HCT116 (cell line): ENCODE data around the gene SUV39H1. TPM values are rescaled to one million over a fixed set of nuclear protein-coding genes. Genes with fewer than 3 reads are reported as not detected.
"Not testable (repeated sequence)": the region's sequence is repeated elsewhere in the genome, so short reads cannot be mapped to it uniquely, and the experiment has no call there.

Experiments used
- ATAC-seq: fragments of 200-7000 bp; cut with Tn5 transposase; 2 replicates; pipeline ENCODE4 v1.9.1; 2020; ENCODE audit warnings: mild to moderate bottlenecking, moderate library complexity
- BruUV-seq: library from RNA; stranded (reverse); fragments of 400-500 nt; replicated peaks from 2 replicates; lab custom pipeline; 2021; lab: Mats Ljungman, UMichigan
- CTCF ChIA-PET: fragments of 300-600 bp; sonication (Branson Sonifier 250); formaldehyde crosslinking; loops from one replicate; lab custom pipeline; 2021; ENCODE audit warnings: antibody characterized with exemption; lab: Charles Lee
- POLR2A ChIA-PET: fragments of 300-600, 350-600 bp; sonication (Branson Sonifier 250); formaldehyde crosslinking; loops from one replicate; lab custom pipeline; 2021; ENCODE audit warnings: antibody characterized with exemption; lab: Charles Lee
- RAD21 ChIA-PET, 2 experiments: fragments of 300-600 bp; sonication (Branson Sonifier 250); formaldehyde crosslinking; loops; one replicate each; lab custom pipeline; 2023; ENCODE audit warnings: low total read pairs in 2 of 2; ENCODE audit not compliant: uncharacterized antibody in 2 of 2, unreplicated experiment in 2 of 2, low non-redundant PET in 1 of 2; lab: Charles Lee
- DNase-seq: peaks from one replicate; pipeline ENCODE4 v3.0.0-alpha.2; 2010; ENCODE audit warnings: low read depth, low spot score
- H2AFZ ChIP-seq: fragments of 200-600 bp; shearing (Covaris generic), sonication (generic); 2 replicates; pipeline ENCODE4 v1.6.1; 2017; ENCODE audit warnings: low read depth, mixed run types, mixed read lengths, antibody characterized with exemption, low read length; ENCODE audit not compliant: poor library complexity, severe bottlenecking
- H3K27ac ChIP-seq: 2 replicates; pipeline ENCODE4 v1.5.1; 2012; ENCODE audit warnings: low read depth, low read length
- H3K27me3 ChIP-seq: fragments of 200-600 bp; sonication (generic); 2 replicates; pipeline ENCODE4 v1.6.1; 2016; ENCODE audit warnings: mixed run types, low read length, mixed read lengths; ENCODE audit not compliant: insufficient read depth
- H3K36me3 ChIP-seq, 2 experiments: fragments of 200-500 bp in 1 of 2; fragments of 200-600 bp in 1 of 2; sonication (Bioruptor generic) in 1 of 2; sonication (generic) in 1 of 2; 2 replicates each; pipeline versions ENCODE4 v1.5.1 to v1.6.1; 2014 to 2016; ENCODE audit warnings: low read length in 2 of 2, inconsistent platforms in 1 of 2, mixed read lengths in 1 of 2, mixed run types in 1 of 2; ENCODE audit not compliant: insufficient read depth in 2 of 2, control insufficient read depth in 1 of 2
- H3K4me1 ChIP-seq, 2 experiments: fragments of 200-600 bp in 1 of 2; sonication (generic) in 1 of 2; 2 replicates each; pipeline versions ENCODE4 v1.5.1 to v1.6.1; 2012 to 2017; ENCODE audit warnings: low read length in 2 of 2, inconsistent platforms in 1 of 2, mild to moderate bottlenecking in 1 of 2, mixed read lengths in 1 of 2, mixed run types in 1 of 2, moderate library complexity in 1 of 2; ENCODE audit not compliant: insufficient read depth in 2 of 2, control insufficient read depth in 1 of 2
- H3K4me2 ChIP-seq: fragments of 200-600 bp; sonication (generic); 2 replicates; pipeline ENCODE4 v1.6.1; 2017; ENCODE audit warnings: mixed run types, low read length, mixed read lengths
- H3K4me3 ChIP-seq, 2 experiments: fragments of 200-600 bp in 1 of 2; sonication (generic) in 1 of 2; replicated peaks in 1 of 2; 2 replicates each; pipeline ENCODE4 v1.5.1; 2011 to 2016; ENCODE audit warnings: low read length in 2 of 2, control low read depth in 1 of 2, low read depth in 1 of 2, mild to moderate bottlenecking in 1 of 2, mixed read lengths in 1 of 2, mixed run types in 1 of 2
- H3K79me2 ChIP-seq: fragments of 200-600 bp; sonication (generic); 2 replicates; pipeline ENCODE4 v1.6.1; 2017; ENCODE audit warnings: mild to moderate bottlenecking, mixed run types, low read length, moderate library complexity, mixed read lengths; ENCODE audit not compliant: insufficient read depth
- H3K9ac ChIP-seq: fragments of 200-600 bp; sonication (generic); 2 replicates; pipeline ENCODE4 v1.6.1; 2016; ENCODE audit warnings: low read length, mixed read lengths
- H3K9me2 ChIP-seq: fragments of 200-600 bp; sonication (generic), shearing (Covaris generic); 2 replicates; pipeline ENCODE4 v1.6.1; 2017; ENCODE audit warnings: mixed run types, mild to moderate bottlenecking, moderate library complexity; ENCODE audit not compliant: insufficient read depth
- H3K9me3 ChIP-seq, 2 experiments: fragments of 200-500 bp in 1 of 2; fragments of 200-600 bp in 1 of 2; sonication (Bioruptor generic) in 1 of 2; sonication (generic) in 1 of 2; 2 replicates each; pipeline ENCODE4 v1.6.1; 2014 to 2017; ENCODE audit warnings: low read length in 2 of 2, mixed read lengths in 2 of 2, inconsistent platforms in 1 of 2, low read depth in 1 of 2, mild to moderate bottlenecking in 1 of 2, mixed run types in 1 of 2, moderate library complexity in 1 of 2; ENCODE audit not compliant: control insufficient read depth in 1 of 2, insufficient read depth in 1 of 2
- H4K20me1 ChIP-seq: fragments of 200-600 bp; sonication (generic), shearing (Covaris generic); 2 replicates; pipeline ENCODE4 v1.6.1; 2017; ENCODE audit warnings: mixed run types, mild to moderate bottlenecking, moderate library complexity; ENCODE audit not compliant: insufficient read depth
- ATF3 ChIP-seq: IDR thresholded peaks from 2 replicates; pipeline ENCODE4 v1.6.1; 2012
- CBX3 ChIP-seq: IDR thresholded peaks from 2 replicates; pipeline ENCODE4 v1.6.1; 2012; ENCODE audit warnings: low read depth
- EGR1 ChIP-seq: IDR thresholded peaks from 2 replicates; pipeline ENCODE4 v1.6.1; 2012; ENCODE audit warnings: low read depth
- POLR2AphosphoS5 ChIP-seq: IDR thresholded peaks from 2 replicates; pipeline ENCODE4 v1.6.1; 2011; ENCODE audit warnings: mild to moderate bottlenecking, low read depth, low read length, moderate library complexity
- SP1 ChIP-seq: IDR thresholded peaks from 2 replicates; pipeline ENCODE4 v1.6.1; 2012; ENCODE audit warnings: low read depth
- TCF7L2 ChIP-seq: IDR thresholded peaks from 2 replicates; pipeline ENCODE4 v1.7.0; 2011; ENCODE audit warnings: borderline replicate concordance, inconsistent platforms; ENCODE audit not compliant: insufficient read depth, insufficient read length; ENCODE audit errors: extremely low read depth
- intact Hi-C: fragments of 100-400 bp; cut with micrococcal nuclease; formaldehyde crosslinking; loops from 2 replicates; pipeline ENCODE4 v1.10.0; 2022
- total RNA-seq: library from RNA; stranded (reverse); gene quantifications from one replicate; pipeline ENCODE4 v1.2.1, GENCODE V29; 2021; ENCODE audit not compliant: unreplicated experiment
- TF ChIP-seq, protein P1 (sequence below): IDR thresholded peaks from 2 replicates; pipeline ENCODE4 v1.6.1; 2012
- TF ChIP-seq, protein P2 (sequence below): IDR thresholded peaks from 2 replicates; pipeline ENCODE4 v1.6.1; 2012; ENCODE audit warnings: low read depth

The SUV39H1 gene
- total RNA-seq, 1 experiment from 2014 or later, result 16.3 TPM

GRCh38 chrX:48681539-48682183 lies 14.9 kb upstream of the SUV39H1 start (continued):
- TF ChIP-seq EGR1, result no peak
- TF ChIP-seq POLR2AphosphoS5, result no peak
- TF ChIP-seq, protein P1, sequence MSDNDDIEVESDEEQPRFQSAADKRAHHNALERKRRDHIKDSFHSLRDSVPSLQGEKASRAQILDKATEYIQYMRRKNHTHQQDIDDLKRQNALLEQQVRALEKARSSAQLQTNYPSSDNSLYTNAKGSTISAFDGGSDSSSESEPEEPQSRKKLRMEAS, result no peak
- no peak for TF ChIP-seq SP1
- TF ChIP-seq TCF7L2, result no peak
- no peak for TF ChIP-seq ATF3
- TF ChIP-seq, protein P2, sequence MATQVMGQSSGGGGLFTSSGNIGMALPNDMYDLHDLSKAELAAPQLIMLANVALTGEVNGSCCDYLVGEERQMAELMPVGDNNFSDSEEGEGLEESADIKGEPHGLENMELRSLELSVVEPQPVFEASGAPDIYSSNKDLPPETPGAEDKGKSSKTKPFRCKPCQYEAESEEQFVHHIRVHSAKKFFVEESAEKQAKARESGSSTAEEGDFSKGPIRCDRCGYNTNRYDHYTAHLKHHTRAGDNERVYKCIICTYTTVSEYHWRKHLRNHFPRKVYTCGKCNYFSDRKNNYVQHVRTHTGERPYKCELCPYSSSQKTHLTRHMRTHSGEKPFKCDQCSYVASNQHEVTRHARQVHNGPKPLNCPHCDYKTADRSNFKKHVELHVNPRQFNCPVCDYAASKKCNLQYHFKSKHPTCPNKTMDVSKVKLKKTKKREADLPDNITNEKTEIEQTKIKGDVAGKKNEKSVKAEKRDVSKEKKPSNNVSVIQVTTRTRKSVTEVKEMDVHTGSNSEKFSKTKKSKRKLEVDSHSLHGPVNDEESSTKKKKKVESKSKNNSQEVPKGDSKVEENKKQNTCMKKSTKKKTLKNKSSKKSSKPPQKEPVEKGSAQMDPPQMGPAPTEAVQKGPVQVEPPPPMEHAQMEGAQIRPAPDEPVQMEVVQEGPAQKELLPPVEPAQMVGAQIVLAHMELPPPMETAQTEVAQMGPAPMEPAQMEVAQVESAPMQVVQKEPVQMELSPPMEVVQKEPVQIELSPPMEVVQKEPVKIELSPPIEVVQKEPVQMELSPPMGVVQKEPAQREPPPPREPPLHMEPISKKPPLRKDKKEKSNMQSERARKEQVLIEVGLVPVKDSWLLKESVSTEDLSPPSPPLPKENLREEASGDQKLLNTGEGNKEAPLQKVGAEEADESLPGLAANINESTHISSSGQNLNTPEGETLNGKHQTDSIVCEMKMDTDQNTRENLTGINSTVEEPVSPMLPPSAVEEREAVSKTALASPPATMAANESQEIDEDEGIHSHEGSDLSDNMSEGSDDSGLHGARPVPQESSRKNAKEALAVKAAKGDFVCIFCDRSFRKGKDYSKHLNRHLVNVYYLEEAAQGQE, result no peak
- no peak for TF ChIP-seq CBX3

GRCh38 chrX:48682795-48683194 lies 13.7 kb upstream of the SUV39H1 start:
- ATAC-seq, H3K36me3 ChIP-seq, H3K4me3 ChIP-seq, H2AFZ ChIP-seq, POLR2A ChIA-PET, H3K9me2 ChIP-seq, H3K27ac ChIP-seq, BruUV-seq, DNase-seq, intact Hi-C loops, H3K79me2 ChIP-seq, H3K4me1 ChIP-seq, H3K4me2 ChIP-seq, H3K9me3 ChIP-seq, H3K9ac ChIP-seq, H4K20me1 ChIP-seq, CTCF ChIA-PET, RAD21 ChIA-PET, H3K27me3 ChIP-seq: not testable (repeated sequence)
